ENCODE measurements around the gene MAGI3. TPM values are rescaled to one million over a fixed set of nuclear protein-coding genes. Genes with fewer than 3 reads are reported as not detected.

MAGI3 gene
- total and polyA plus RNA-seq, 2 donors (not counting 1 experiment from before 2014, with no cell fraction given), result 0.30 to 0.67 TPM

DNA sequence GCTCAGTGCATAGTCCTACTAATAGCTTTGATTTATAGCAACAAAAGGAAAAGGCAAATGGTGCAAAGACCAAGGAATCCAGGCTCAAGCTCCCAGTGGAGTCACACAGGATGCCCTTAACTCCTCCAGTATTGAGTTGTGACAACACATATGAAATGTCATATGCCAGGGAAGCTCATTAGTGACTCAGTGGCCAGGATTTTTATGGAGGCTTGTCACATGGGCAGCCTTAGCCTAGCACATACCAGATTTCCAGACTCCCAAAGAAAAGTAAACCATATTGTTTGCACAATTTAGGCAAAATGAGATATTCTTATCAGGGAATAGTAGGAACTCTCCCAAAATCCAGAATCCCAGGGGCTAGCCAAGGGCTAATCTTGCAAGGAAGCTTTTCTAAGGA lies 129.2 kb downstream of the MAGI3 start:
- H3K4me3 Mint-ChIP-seq, result no peak overlapping the region
- ChIA-PET CTCF (no interaction called here), POLR2A (no interaction called here)
- TF ChIP-seq, protein P1, sequence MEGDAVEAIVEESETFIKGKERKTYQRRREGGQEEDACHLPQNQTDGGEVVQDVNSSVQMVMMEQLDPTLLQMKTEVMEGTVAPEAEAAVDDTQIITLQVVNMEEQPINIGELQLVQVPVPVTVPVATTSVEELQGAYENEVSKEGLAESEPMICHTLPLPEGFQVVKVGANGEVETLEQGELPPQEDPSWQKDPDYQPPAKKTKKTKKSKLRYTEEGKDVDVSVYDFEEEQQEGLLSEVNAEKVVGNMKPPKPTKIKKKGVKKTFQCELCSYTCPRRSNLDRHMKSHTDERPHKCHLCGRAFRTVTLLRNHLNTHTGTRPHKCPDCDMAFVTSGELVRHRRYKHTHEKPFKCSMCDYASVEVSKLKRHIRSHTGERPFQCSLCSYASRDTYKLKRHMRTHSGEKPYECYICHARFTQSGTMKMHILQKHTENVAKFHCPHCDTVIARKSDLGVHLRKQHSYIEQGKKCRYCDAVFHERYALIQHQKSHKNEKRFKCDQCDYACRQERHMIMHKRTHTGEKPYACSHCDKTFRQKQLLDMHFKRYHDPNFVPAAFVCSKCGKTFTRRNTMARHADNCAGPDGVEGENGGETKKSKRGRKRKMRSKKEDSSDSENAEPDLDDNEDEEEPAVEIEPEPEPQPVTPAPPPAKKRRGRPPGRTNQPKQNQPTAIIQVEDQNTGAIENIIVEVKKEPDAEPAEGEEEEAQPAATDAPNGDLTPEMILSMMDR (IDR thresholded peaks at IDR 0.05), result no peak
- no peak for TF ChIP-seq EZH2 (IDR thresholded peaks at IDR 0.05; ENCODE audit: borderline replicate concordance, insufficient read depth, low read depth, low read length, poor library complexity, severe bottlenecking)
- Histone ChIP-seq H2AFZ (ENCODE audit: insufficient read depth, low read depth, low read length, poor library complexity, severe bottlenecking) (no peak overlapping the region), H3K9ac (ENCODE audit: low read length) (no peak overlapping the region), H3K4me1 (ENCODE audit: control insufficient read depth in 2 of 2, insufficient read depth in 2 of 2, low read length in 2 of 2) (no peaks in the 10 kb centered on the region), H3K27me3 (replicated peaks in 1 of 4; ENCODE audit: control extremely low read depth in 1 of 4, control insufficient read depth in 3 of 4, insufficient read depth in 4 of 4, low read length in 3 of 4) (peaks cover 0 to 3% (median 0%) of the 10 kb centered on the region in 4 experiments), H3K4me2 (replicated peaks; ENCODE audit: low read depth, low read length, poor library complexity, severe bottlenecking) (no peak overlapping the region), H3K36me3 (replicated peaks in 1 of 2; ENCODE audit: control extremely low read depth in 1 of 2, control insufficient read depth in 1 of 2, extremely low read depth in 1 of 2, insufficient read depth in 2 of 2, low read length in 1 of 2) (no peaks in the 10 kb centered on the region), H3K27ac (ENCODE audit: low read length in 2 of 2) (no peak overlapping the region), H3K4me3 (ENCODE audit: control extremely low read depth in 1 of 5, extremely low read depth in 1 of 5, insufficient read depth in 1 of 5, low read depth in 2 of 5, low read length in 4 of 5) (no peak overlapping the region), H3K79me2 (ENCODE audit: control insufficient read depth, insufficient read depth, low read length) (no peaks in the 10 kb centered on the region), H4K20me1 (ENCODE audit: control insufficient read depth, insufficient read depth, low read length, poor library complexity, severe bottlenecking) (no peaks in the 10 kb centered on the region), H3K9me3 (ENCODE audit: control extremely low read depth in 1 of 3, control insufficient read depth in 2 of 3, insufficient read depth in 1 of 3, low read length in 2 of 3) (peaks cover 0 to 9% (median 0%) of the 10 kb centered on the region in 3 donors)
- intact Hi-C loops (cut with micrococcal nuclease), result no loop called here
- no peak overlapping the region for H3K27ac Mint-ChIP-seq
- peaks cover 8% of the 10 kb centered on the region for H3K27me3 Mint-ChIP-seq
- ATAC-seq (ENCODE audit: low read depth), result no peak
- H3K9me3 Mint-ChIP-seq (ENCODE audit: insufficient read depth), result peaks cover 7% of the 10 kb centered on the region
- no peak for DNase-seq
- no peaks in the 10 kb centered on the region for H3K4me1 Mint-ChIP-seq

DNA sequence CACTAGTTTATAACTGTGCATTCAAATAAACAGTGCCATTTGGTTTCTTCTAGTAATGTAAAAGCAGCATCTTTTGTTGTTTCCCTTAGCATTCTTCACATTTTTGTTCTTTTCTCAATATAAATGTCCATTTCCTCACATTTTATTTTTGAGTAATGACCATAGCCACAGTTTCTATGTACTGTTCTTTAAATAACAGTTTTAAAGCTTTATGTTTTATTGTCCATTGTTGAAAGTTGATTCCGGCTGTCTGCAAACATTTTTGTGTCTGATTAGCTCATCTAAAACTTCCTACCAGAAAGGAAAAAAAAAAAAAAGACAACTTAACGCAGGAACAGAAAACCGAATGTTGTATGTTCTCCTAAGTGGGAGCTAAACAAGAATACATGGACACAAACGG lies 139.7 kb downstream of the MAGI3 start:
- Histone ChIP-seq H4K20me1 (ENCODE audit: control insufficient read depth, insufficient read depth, low read length, poor library complexity, severe bottlenecking) (no peaks in the 10 kb centered on the region), H3K27ac (ENCODE audit: low read length in 2 of 2) (no peak overlapping the region), H3K36me3 (replicated peaks in 1 of 2; ENCODE audit: control extremely low read depth in 1 of 2, control insufficient read depth in 1 of 2, extremely low read depth in 1 of 2, insufficient read depth in 2 of 2, low read length in 1 of 2) (no peaks in the 10 kb centered on the region), H3K4me2 (replicated peaks; ENCODE audit: low read depth, low read length, poor library complexity, severe bottlenecking) (no peak overlapping the region), H3K4me1 (ENCODE audit: control insufficient read depth in 2 of 2, insufficient read depth in 2 of 2, low read length in 2 of 2) (no peaks in the 10 kb centered on the region), H3K79me2 (ENCODE audit: control insufficient read depth, insufficient read depth, low read length) (no peaks in the 10 kb centered on the region), H3K9me3 (ENCODE audit: control extremely low read depth in 1 of 3, control insufficient read depth in 2 of 3, insufficient read depth in 1 of 3, low read length in 2 of 3) (no peaks in the 10 kb centered on the region), H3K9ac (ENCODE audit: low read length) (no peak overlapping the region), H2AFZ (ENCODE audit: insufficient read depth, low read depth, low read length, poor library complexity, severe bottlenecking) (no peak overlapping the region), H3K4me3 (ENCODE audit: control extremely low read depth in 1 of 5, extremely low read depth in 1 of 5, insufficient read depth in 1 of 5, low read depth in 2 of 5, low read length in 4 of 5) (no peak overlapping the region), H3K27me3 (replicated peaks in 1 of 4; ENCODE audit: control extremely low read depth in 1 of 4, control insufficient read depth in 3 of 4, insufficient read depth in 4 of 4, low read length in 3 of 4) (no peaks in the 10 kb centered on the region)
- H3K4me3 Mint-ChIP-seq, result no peak overlapping the region
- ChIA-PET CTCF (no interaction called here), POLR2A (no interaction called here)
- ATAC-seq (ENCODE audit: low read depth) (no peak), DNase-seq (no peak)
- 85% methylated on average over 2 of the region's 4 CpGs for WGBS (ENCODE audit: insufficient coverage)
- H3K9me3 Mint-ChIP-seq (ENCODE audit: insufficient read depth), result no peaks in the 10 kb centered on the region
- intact Hi-C loops (cut with micrococcal nuclease), result no loop called here
- no peaks in the 10 kb centered on the region for H3K4me1 Mint-ChIP-seq
- peaks cover 6% of the 10 kb centered on the region for H3K27me3 Mint-ChIP-seq
- TF ChIP-seq EZH2 (IDR thresholded peaks at IDR 0.05; ENCODE audit: borderline replicate concordance, insufficient read depth, low read depth, low read length, poor library complexity, severe bottlenecking), result no peak
- TF ChIP-seq, protein P1 (IDR thresholded peaks at IDR 0.05), result no peak
- H3K27ac Mint-ChIP-seq, result no peak overlapping the region

All from B cell (primary cell).